CD4-positive, alpha-beta T cell treated with Interleukin-6 for 4 hours (primary cell): ENCODE measurements around the gene KRT32.

Experiments
- DNase-seq: peaks from one replicate; pipeline ENCODE4 v3.0.0-alpha.2; 2020; ENCODE audit warnings: mixed read lengths

The KRT32 gene

GRCh38 chr17:41466988-41467387 lies at the start of gene KRT32:
Gene KRT32 (minus strand): TSS chr17:41467386. CDS start chr17:41467325, 61 bp downstream.
- no peak for DNase-seq

DNA sequence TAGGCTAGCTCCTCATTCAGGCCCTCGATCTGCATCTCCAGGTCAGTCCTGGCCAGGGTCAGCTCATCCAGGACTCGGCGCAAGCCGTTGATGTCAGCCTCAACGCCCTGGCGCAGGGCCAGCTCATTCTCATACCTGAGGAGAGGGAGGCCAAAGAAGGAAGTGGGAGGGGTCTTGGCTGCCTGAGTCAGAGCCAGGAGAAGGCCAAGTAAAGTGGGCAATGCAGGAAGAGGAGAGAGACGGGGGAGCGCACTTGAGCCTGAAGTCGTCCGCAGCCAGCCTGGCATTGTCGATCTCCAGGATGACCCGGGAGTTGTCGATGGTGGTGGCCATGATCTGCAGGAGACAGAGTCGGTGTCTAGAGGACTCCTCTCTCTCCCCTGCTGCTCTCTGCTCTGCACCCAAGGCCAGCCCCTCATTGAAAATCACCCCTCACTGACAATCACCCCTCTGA lies 49.7 kb upstream of the KRT32 start:
- DNase-seq: no peak

DNA sequence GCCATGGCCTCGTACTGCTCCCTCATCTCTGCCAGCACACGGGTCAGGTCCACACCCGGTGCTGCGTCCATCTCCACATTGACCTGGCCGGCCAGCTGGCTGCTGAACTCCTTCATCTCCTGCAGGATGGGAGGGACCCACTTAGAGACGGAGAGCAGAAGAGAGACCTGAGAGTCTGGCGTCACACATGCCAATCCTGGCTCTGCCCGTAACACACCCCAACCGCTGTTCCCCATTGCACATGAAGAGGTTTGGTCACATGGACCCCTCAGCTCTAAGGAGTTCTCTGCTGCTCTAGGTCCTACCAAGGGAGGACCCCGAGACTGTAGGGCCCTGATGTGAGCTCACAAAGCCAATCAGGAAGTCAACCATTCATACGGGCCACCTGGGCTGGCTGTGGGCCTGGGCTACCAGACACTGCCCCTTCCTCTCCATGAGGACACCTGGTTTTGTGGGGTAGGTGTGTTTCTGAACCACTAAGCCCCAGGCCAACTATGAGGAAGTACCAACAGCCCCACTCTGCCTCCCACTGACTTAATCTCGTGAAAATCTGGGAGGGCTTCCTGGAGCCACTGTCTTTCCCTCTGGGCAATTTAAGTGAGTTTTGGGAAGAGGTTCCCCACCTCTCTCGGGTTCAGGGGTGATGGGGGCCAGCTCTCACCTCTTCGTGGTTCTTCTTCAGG lies 49.1 kb upstream of the KRT32 start:
- DNase-seq: no peak

GRCh38 chr17:41513168-41513547 lies 46.0 kb upstream of the KRT32 start:
- no peak for DNase-seq

DNA sequence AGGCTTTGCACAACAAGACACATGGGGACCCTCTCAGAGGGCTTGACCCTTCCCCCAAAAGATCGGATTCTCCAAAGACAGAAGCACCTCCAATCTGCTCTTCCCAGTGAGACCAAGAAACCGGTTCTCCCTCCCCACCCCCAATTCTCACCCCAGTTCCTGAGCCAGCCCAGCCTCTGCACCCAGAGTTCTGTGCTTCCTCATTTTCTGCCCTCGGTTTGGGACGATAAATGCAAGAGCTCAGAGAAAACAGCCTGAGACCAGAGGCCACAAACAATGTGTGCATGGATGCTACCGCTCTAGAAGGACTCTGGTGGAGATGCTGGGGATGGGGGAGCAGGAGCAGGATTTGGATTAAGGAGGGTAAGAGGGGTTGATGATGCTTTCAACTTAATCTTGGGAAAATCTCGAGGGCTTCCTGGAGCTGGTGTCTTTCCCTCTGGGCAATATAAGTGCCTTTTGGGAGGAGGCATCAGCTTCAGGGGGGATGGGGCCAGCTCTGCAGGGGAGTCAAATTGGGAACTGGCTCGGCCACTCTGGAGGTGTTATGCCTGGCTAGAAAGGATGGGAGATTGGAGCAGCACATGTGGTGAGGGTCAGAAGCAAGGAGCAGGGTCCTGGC lies 45.5 kb upstream of the KRT32 start:
- DNase-seq: no peak

DNA sequence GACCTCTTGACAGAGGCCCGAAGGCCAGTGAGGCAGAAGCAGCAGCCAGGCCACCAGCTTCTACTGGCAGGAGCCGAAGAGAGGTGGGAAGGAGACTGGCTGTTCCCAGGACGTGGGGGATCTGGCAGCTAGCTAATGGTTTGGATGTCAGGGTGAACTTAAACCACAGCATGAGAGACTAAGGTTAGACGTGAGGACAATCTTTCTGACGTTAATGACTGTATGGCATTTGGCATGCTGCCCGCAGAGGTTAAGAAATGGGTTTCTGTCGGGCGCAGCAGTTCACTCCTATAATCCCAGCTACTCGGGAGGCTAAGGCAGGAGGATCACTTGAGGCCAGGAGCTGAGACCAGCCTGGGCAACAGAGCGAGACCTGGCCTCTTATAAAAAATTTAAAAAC lies 44.5 kb upstream of the KRT32 start:
- DNase-seq: no peak

- DNase-seq: no peak
Measured at GRCh38 chr17:41511116-41511515, 43.9 kb upstream of the KRT32 start.

DNA sequence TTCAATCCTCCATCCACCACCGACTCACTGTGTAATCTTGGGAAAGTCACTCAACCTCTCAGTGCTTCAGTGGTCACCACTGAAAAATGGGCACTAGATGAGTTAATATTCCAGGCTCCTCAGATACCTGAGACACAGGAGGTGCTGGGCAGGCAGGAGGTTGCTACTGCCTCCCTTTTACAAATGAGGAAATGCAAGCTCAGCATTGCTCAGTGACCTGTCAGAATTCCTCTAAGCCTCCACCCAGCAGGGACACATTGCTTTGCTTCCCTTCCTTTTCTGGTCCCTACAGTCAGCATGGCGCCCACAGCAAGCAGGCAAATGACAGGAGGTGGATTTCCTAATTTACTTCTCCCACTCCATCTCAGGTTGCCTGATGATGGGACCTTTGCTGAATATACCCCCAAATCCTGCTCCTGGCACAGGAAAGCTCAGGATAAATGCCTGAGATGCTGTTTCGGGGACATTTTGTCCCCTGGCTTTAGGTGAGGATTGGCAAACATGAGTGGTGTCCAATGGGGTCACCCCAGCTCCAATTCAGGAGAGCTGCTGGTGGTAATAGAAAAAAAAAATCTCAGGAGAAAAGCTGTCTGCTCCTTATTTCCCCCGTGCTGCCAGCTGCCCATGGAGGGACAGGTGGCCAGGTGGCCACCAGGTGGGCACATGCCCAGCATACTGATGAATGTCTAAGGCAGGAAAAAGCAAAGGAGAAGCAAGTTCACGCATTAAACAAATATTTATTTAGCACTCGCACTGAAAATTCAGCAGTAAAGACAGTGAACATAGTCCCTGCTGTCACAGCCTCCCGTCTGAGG lies 43.3 kb upstream of the KRT32 start:
- DNase-seq: no peak

GRCh38 chr17:41507315-41507880 lies 40.2 kb upstream of the KRT32 start:
- DNase-seq: no peak

DNA sequence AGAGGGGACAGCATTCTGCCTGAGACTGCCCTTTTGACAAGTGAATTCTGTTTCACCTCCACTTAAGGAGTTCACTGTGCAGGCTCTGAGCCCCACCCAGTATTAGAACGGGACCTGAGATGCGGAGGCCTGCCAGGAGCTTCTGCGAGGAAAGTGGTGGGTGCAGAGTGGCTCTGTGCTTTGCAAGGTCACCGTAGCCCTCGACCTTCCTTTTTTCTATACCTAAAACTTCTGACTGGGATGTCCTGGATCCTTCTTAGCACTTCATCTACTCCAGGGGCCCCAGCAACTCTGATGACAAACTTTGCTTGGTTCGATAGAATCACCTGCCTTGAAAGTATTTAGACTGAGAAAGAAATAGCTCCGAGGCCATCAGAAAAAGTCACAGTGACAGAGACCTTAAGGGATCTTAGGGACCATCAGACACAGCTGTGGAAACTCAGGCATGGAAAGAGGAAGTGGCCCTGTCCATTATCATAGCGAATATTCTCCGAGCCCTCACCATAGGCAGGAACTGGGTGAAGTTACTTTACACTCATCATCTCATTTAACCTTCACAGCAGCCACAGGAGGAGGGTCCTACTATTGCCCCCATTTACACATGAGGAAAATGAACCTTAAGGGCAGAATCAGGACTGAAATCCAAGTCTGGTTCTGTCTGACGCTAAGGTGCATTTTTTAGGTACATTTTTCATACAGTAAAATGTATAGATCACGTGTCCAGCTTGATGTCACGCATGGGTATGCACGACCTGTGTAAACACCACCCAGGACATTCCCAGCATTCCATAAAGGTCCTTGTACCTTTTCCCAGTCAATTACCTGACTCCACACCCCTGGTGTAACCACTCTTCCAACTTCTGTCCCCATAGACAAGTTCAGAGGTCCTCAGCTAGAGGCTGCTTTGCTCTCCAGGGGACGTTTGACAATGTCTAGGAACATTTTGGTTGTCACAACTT lies 38.9 kb upstream of the KRT32 start:
- no peak for DNase-seq

GRCh38 chr17:41505007-41505808 lies 38.0 kb upstream of the KRT32 start, which contains the start of gene KRT13:
Gene KRT13 (minus strand): TSS chr17:41505612. CDS start chr17:41505550, 62 bp downstream.
- DNase-seq: no peak

GRCh38 chr17:41504246-41504977 lies 37.2 kb upstream of the KRT32 start:
- DNase-seq: no peak

DNA sequence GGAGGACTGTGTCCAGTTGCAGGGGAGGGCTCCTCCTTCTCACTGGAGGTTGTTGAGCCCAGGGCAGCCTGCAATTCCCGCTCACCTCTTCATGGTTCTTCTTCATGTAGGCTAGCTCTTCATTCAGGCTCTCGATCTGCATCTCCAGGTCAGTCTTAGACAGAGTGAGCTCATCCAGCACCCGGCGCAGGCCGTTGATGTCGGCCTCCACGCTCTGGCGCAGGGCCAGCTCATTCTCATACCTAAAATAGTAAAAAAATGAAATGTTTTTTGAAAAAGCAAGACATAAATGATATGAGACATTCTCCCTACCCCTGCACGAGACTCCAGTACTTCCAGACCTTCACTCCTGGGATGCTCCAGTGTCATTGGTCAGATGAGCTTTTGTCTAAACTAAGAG lies 36.0 kb upstream of the KRT32 start:
- DNase-seq: no peak

- no peak for DNase-seq
Measured at GRCh38 chr17:41500131-41500911, 33.1 kb upstream of the KRT32 start.

- DNase-seq: no peak
Measured at GRCh38 chr17:41499714-41500113, 32.5 kb upstream of the KRT32 start.

- no peak for DNase-seq
Measured at GRCh38 chr17:41498276-41498675, 31.1 kb upstream of the KRT32 start.

- peak; percentile 67 for DNase-seq
Measured at GRCh38 chr17:41496803-41497484, 29.8 kb upstream of the KRT32 start.

GRCh38 chr17:41494524-41494923 lies 27.3 kb upstream of the KRT32 start:
- DNase-seq: no peak

DNA sequence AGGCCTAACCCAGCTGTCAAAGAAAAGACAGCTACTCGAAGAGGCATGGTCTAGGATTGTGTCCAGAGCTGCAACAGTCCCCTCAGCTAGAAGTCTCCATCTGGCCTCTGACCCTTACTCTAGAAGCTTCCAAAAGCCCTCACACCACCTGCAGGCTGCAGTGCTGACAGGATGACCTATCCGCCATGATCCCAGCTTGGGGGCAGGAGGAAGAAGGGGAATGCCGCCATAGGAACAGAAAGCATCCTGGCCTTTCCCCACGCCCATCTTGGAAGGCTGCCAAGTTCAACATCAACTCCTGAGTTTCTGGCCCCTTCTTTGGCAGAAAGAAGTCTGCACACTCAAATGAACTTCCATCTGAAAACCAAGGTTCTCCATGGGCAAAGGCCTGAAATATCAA lies 25.6 kb upstream of the KRT32 start:
- no peak for DNase-seq
